NCI-H2107 (cell line): ENCODE measurements around the gene DUSP28.
"Not testable (repeated sequence)": the region's sequence is repeated elsewhere in the genome, so short reads cannot be mapped to it uniquely, and the experiment has no call there.

Experiments
- DNase-seq: peaks from one replicate; lab custom pipeline; 2025; lab: John Stamatoyannopoulos, UW

Gene DUSP28

GRCh38 chr2:240527153-240527750 is 32.9 kb upstream of the DUSP28 start:
- no peak for DNase-seq

- DNase-seq = no peak
Observed at GRCh38 chr2:240528406-240529040, 31.6 kb upstream of the DUSP28 start.

- no peak for DNase-seq
Observed at GRCh38 chr2:240529344-240529999, 30.7 kb upstream of the DUSP28 start.

- no peak for DNase-seq
Observed at GRCh38 chr2:240530181-240530580, 30.0 kb upstream of the DUSP28 start.

GRCh38 chr2:240531038-240531437 is 29.1 kb upstream of the DUSP28 start:
- no peak for DNase-seq

GRCh38 chr2:240532031-240532775 is 28.0 kb upstream of the DUSP28 start:
- DNase-seq = no peak

- no peak for DNase-seq
Observed at GRCh38 chr2:240538031-240538780, 22.0 kb upstream of the DUSP28 start.

GRCh38 chr2:240539101-240539500 is 21.1 kb upstream of the DUSP28 start:
- not testable (repeated sequence) for DNase-seq

- no peak for DNase-seq
Observed at GRCh38 chr2:240539906-240540305, 20.3 kb upstream of the DUSP28 start.

- DNase-seq = no peak
Observed at GRCh38 chr2:240551288-240551687, 8.9 kb upstream of the DUSP28 start.

GRCh38 chr2:240551811-240552210 is 8.3 kb upstream of the DUSP28 start:
- DNase-seq = no peak

- no peak for DNase-seq
Observed at GRCh38 chr2:240553956-240554480, 6.1 kb upstream of the DUSP28 start.

GRCh38 chr2:240554767-240555493 is 5.2 kb upstream of the DUSP28 start:
- DNase-seq = no peak

GRCh38 chr2:240555541-240556250 is 4.5 kb upstream of the DUSP28 start:
- DNase-seq = no peak

- DNase-seq = no peak
Observed at GRCh38 chr2:240556553-240557100, 3.5 kb upstream of the DUSP28 start.

GRCh38 chr2:240557101-240557751 is 2.9 kb upstream of the DUSP28 start:
- DNase-seq = no peak

GRCh38 chr2:240557808-240558207 is 2.3 kb upstream of the DUSP28 start, which contains the start of gene ANKMY1:
ANKMY1 (minus strand) TSS chr2:240557988; CDS start chr2:240557335, 653 bp downstream.
- DNase-seq = no peak

GRCh38 chr2:240558236-240558761 is 1.9 kb upstream of the DUSP28 start:
- no peak for DNase-seq

GRCh38 chr2:240559286-240559685 is 871 bp upstream of the DUSP28 start:
- DNase-seq = no peak
